Activated T-helper 17 cell treated with anti-CD3 and anti-CD28 coated beads, Interleukin-2, amount 50 U/mL, for 72 hours (primary cell): Measurements from ENCODE around the gene TIAL1. TPM values are rescaled to one million over a fixed set of nuclear protein-coding genes. Genes with fewer than 3 reads are reported as not detected.
"Not testable (repeated sequence)": the region's sequence is repeated elsewhere in the genome, so short reads cannot be mapped to it uniquely, and the experiment has no call there.

Experiments
- ATAC-seq: fragments of 150-1000 bp; cut with Tn5 transposase; replicated peaks from 2 replicates; pipeline ENCODE4 v1.10.0; 2021; ENCODE audit warnings: mild to moderate bottlenecking, moderate library complexity
- H3K27ac Mint-ChIP-seq: one replicate; pipeline ENCODE4 v1.8.0; 2022; ENCODE audit warnings: mixed read lengths
- H3K27me3 Mint-ChIP-seq: one replicate; pipeline ENCODE4 v1.8.0; 2022; ENCODE audit warnings: mixed read lengths
- H3K36me3 Mint-ChIP-seq: one replicate; pipeline ENCODE4 v1.8.0; 2022; ENCODE audit warnings: low read depth, mild to moderate bottlenecking, mixed read lengths
- H3K4me1 Mint-ChIP-seq: one replicate; pipeline ENCODE4 v1.8.0; 2022; ENCODE audit warnings: mixed read lengths
- H3K4me3 Mint-ChIP-seq: one replicate; pipeline ENCODE4 v1.8.0; 2022; ENCODE audit warnings: mild to moderate bottlenecking, mixed read lengths
- H3K9me3 Mint-ChIP-seq: one replicate; pipeline ENCODE4 v1.8.0; 2022; ENCODE audit warnings: mixed read lengths
- total RNA-seq, 2 donors: library from RNA; stranded (reverse); gene quantifications; one replicate each; pipeline ENCODE4 v1.2.3, GENCODE V29; 2022

Gene TIAL1
- total RNA-seq, 2 donors from 2014 or later: 195 to 202 TPM

GRCh38 chr10:119536508-119537025 lies 60.2 kb downstream of the TIAL1 start:
- Mint-ChIP-seq H3K36me3 (peaks cover 61% of the 10 kb centered on the region), H3K4me3 (peak overlapping the region; percentile 92), H3K4me1 (peaks cover 66% of the 10 kb centered on the region), H3K9me3 (no peaks in the 10 kb centered on the region), H3K27me3 (no peaks in the 10 kb centered on the region), H3K27ac (peak overlapping the region; percentile 96)
- ATAC-seq: no peak

- peak; percentile 27 for ATAC-seq
- Mint-ChIP-seq H3K27me3 (no peaks in the 10 kb centered on the region), H3K4me1 (peaks cover 68% of the 10 kb centered on the region), H3K9me3 (no peaks in the 10 kb centered on the region), H3K4me3 (peak overlapping the region; percentile 92), H3K36me3 (peaks cover 59% of the 10 kb centered on the region), H3K27ac (peak overlapping the region; percentile 96)
Measured at GRCh38 chr10:119535837-119536507, 60.8 kb downstream of the TIAL1 start.

DNA sequence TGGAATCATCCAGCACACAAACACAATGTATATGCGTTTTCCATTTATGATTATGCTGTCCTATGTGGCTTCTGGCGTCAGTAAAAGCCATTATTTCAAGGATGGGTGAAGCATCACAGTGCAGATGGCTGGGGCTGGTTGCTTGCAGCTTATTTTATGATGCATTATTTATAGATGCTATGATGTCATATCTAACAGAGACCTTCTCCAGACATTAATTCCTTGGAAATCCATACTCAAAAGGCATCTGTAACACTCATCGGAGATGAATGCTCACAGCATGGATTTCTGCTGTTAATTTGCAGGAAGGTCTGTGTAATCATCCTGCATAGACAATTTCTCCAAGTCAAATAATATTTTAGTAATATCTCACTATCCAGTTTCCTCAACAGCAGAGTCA lies 61.5 kb downstream of the TIAL1 start:
- Mint-ChIP-seq H3K9me3 (no peaks in the 10 kb centered on the region), H3K36me3 (peaks cover 57% of the 10 kb centered on the region), H3K4me1 (peaks cover 64% of the 10 kb centered on the region), H3K27me3 (no peaks in the 10 kb centered on the region), H3K4me3 (peak overlapping the region; percentile 92), H3K27ac (peak overlapping the region; percentile 96)
- no peak for ATAC-seq

DNA sequence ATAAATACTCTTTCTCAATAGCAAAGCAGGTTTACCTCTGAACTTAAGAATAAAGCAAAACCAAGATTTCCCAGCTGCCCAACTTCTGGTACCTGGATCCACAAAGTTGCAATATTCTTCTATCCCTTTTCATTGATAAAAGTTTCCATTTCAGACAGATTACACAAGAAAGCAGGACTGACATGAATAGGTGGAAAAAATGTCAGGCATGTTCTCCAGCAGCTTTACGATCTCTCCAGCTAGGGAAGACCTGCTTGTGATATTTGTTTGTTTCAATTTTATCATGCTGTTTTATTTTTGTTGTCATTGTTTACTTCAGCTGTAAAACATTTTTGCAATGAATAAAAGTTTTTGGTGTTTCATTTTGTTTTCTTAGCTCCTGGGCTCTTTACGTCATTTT lies 63.3 kb downstream of the TIAL1 start:
- ATAC-seq: no peak
- no peaks in the 10 kb centered on the region for H3K27me3 Mint-ChIP-seq
- H3K36me3 Mint-ChIP-seq: peaks cover 54% of the 10 kb centered on the region
- no peak overlapping the region for H3K4me3 Mint-ChIP-seq
- H3K27ac Mint-ChIP-seq: no peak overlapping the region
- H3K9me3 Mint-ChIP-seq: no peaks in the 10 kb centered on the region
- H3K4me1 Mint-ChIP-seq: peaks cover 47% of the 10 kb centered on the region

GRCh38 chr10:119532791-119533190 lies 64.0 kb downstream of the TIAL1 start:
- H3K27me3 Mint-ChIP-seq, H3K4me3 Mint-ChIP-seq, H3K27ac Mint-ChIP-seq, ATAC-seq, H3K9me3 Mint-ChIP-seq: not testable (repeated sequence)
- Mint-ChIP-seq H3K36me3 (peaks cover 55% of the 10 kb centered on the region), H3K4me1 (peaks cover 41% of the 10 kb centered on the region)

DNA sequence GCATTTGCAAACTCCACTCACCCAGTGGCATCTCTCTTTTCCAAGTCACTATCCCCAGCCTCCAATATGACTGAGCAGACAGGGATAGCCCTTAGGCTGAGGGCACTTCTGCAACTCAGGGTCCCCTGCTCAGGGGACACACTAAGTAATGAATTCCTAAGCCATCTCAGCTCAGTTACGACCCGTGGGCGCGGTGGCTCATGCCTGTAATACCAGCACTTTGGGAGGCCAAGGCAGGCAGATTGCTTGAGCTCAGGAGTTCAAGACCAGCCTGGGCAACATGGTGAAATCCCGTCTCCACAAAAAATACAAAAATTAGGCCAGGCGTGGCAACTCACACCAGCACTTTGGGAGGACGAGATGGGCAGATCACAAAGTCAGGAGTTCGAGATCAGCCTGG lies 64.5 kb downstream of the TIAL1 start:
- not testable (repeated sequence) for H3K9me3 Mint-ChIP-seq, H3K27me3 Mint-ChIP-seq, H3K4me3 Mint-ChIP-seq, H3K27ac Mint-ChIP-seq, ATAC-seq
- Mint-ChIP-seq H3K4me1 (peaks cover 36% of the 10 kb centered on the region), H3K36me3 (peaks cover 55% of the 10 kb centered on the region)

- no peaks in the 10 kb centered on the region for H3K27me3 Mint-ChIP-seq
- H3K4me1 Mint-ChIP-seq: peaks cover 24% of the 10 kb centered on the region
- no peak for ATAC-seq
- H3K27ac Mint-ChIP-seq: peak overlapping the region; percentile 48
- no peaks in the 10 kb centered on the region for H3K9me3 Mint-ChIP-seq
- H3K4me3 Mint-ChIP-seq: no peak overlapping the region
- H3K36me3 Mint-ChIP-seq: peaks cover 54% of the 10 kb centered on the region
Measured at GRCh38 chr10:119531067-119531466, 65.7 kb downstream of the TIAL1 start.

DNA sequence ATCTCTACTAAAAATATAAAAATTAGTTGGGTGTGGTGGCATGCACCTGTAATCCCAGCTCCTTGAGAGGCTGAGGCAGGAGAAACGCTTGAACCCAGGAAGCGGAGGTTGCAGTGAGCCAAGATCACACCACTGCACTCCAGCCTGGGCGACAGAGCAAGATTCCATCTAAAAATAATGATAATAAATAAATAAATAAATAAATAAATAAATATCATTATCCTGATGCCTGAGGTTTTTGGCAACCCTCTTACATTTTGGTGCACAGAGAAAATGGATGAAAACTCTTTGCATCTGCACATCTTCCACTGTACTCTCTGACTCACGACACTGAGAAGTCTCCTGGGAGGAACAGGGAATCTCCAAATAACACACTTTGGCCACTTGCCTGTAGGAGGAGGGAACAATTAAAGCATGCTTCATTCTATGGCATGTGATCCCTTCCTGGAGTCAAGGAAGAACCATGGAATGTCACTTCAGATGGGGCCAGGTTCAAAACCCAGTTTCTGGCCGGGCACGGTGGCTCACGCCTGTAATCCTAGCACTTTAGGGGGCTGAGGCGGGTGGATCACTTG lies 68.0 kb downstream of the TIAL1 start:
- H3K9me3 Mint-ChIP-seq, H3K27me3 Mint-ChIP-seq, ATAC-seq, H3K27ac Mint-ChIP-seq, H3K4me3 Mint-ChIP-seq: not testable (repeated sequence)
- peaks cover 59% of the 10 kb centered on the region for H3K36me3 Mint-ChIP-seq
- peaks cover 21% of the 10 kb centered on the region for H3K4me1 Mint-ChIP-seq

- H3K36me3 Mint-ChIP-seq: peaks cover 73% of the 10 kb centered on the region
- peaks cover 17% of the 10 kb centered on the region for H3K4me1 Mint-ChIP-seq
- no peaks in the 10 kb centered on the region for H3K27me3 Mint-ChIP-seq
- no peak overlapping the region for H3K4me3 Mint-ChIP-seq
- H3K9me3 Mint-ChIP-seq: no peaks in the 10 kb centered on the region
- no peak for ATAC-seq
- peak overlapping the region; percentile 62 for H3K27ac Mint-ChIP-seq
Measured at GRCh38 chr10:119526621-119527592, 69.9 kb downstream of the TIAL1 start.

GRCh38 chr10:119526149-119526548 lies 70.6 kb downstream of the TIAL1 start:
- Mint-ChIP-seq H3K9me3 (no peaks in the 10 kb centered on the region), H3K4me3 (no peak overlapping the region), H3K27me3 (no peaks in the 10 kb centered on the region), H3K4me1 (peaks cover 9% of the 10 kb centered on the region), H3K27ac (no peak overlapping the region), H3K36me3 (peaks cover 78% of the 10 kb centered on the region)
- ATAC-seq: no peak

DNA sequence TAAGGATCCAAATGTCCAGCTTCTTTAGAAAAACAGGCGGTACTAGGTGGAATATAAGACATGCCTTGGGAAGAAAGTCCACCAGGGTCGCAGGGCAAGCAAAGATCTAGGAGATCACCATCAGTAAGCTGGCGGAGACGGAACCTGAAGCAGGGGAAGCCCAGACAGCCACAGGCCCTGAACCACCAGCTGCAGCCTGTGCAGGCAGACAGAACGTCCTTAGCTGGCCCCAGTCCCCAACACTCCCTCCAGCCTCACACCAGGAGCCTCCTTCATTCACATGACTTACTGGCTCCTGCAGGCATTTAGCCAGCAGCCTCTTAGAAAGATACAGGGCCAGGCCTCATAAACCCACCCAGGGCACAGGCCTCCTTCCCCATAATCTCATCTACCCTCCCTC lies 71.6 kb downstream of the TIAL1 start:
- H3K27me3 Mint-ChIP-seq: no peaks in the 10 kb centered on the region
- no peak overlapping the region for H3K27ac Mint-ChIP-seq
- no peak overlapping the region for H3K4me3 Mint-ChIP-seq

DNA sequence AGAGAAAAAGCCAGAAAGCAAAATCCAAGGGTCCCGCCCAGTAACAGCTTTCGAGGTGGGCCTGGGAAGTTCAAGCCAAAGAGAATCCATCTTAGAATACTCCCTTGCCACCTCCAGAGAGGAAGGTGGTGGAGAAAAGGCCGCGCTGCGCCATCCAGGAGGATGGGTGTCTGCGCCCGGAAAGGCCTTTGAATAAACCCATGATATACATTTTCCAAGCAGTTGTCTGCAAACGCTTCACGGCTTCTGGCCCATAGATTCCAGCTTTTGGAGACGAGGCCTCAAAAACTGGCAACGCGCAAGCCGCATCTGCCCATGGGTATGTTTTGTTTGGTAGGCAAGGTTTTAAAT lies 72.1 kb downstream of the TIAL1 start:
- Mint-ChIP-seq H3K27me3 (no peaks in the 10 kb centered on the region), H3K9me3 (no peaks in the 10 kb centered on the region)

More for the DNA sequence above, 71.6 kb downstream of the TIAL1 start:
- H3K36me3 Mint-ChIP-seq: peaks cover 84% of the 10 kb centered on the region
- no peaks in the 10 kb centered on the region for H3K9me3 Mint-ChIP-seq
- peaks cover 7% of the 10 kb centered on the region for H3K4me1 Mint-ChIP-seq
- no peak for ATAC-seq

GRCh38 chr10:119523895-119524719 lies 72.7 kb downstream of the TIAL1 start:
- H3K27ac Mint-ChIP-seq: peak overlapping the region; percentile 67
- peaks cover 89% of the 10 kb centered on the region for H3K36me3 Mint-ChIP-seq
- H3K27me3 Mint-ChIP-seq: no peaks in the 10 kb centered on the region
- H3K9me3 Mint-ChIP-seq: no peaks in the 10 kb centered on the region
- no peak for ATAC-seq
- peaks cover 15% of the 10 kb centered on the region for H3K4me1 Mint-ChIP-seq
- H3K4me3 Mint-ChIP-seq: no peak overlapping the region

More for the DNA sequence above, 72.1 kb downstream of the TIAL1 start:
- no peak overlapping the region for H3K4me3 Mint-ChIP-seq
- no peak for ATAC-seq
- H3K27ac Mint-ChIP-seq: no peak overlapping the region
- H3K36me3 Mint-ChIP-seq: peaks cover 88% of the 10 kb centered on the region
- H3K4me1 Mint-ChIP-seq: peaks cover 11% of the 10 kb centered on the region
